Ectodermal cell (in vitro differentiated cells): ENCODE measurements around the gene EFCAB12.

Experiments
- H3K27ac ChIP-seq: 2 replicates; pipeline ENCODE4 v1.7.0; 2013; ENCODE audit warnings: mild to moderate bottlenecking, low read depth, low read length; ENCODE audit not compliant: insufficient read depth, poor library complexity, severe bottlenecking
- H3K27me3 ChIP-seq: 2 replicates; pipeline ENCODE4 v1.7.0; 2013; ENCODE audit warnings: mild to moderate bottlenecking, low read length; ENCODE audit not compliant: insufficient read depth, control insufficient read depth, poor library complexity, severe bottlenecking
- H3K36me3 ChIP-seq: one replicate; pipeline ENCODE4 v1.7.0; 2013; ENCODE audit warnings: low read length; ENCODE audit not compliant: control insufficient read depth, insufficient read depth
- H3K4me1 ChIP-seq: one replicate; pipeline ENCODE4 v1.7.0; 2013; ENCODE audit warnings: low read length; ENCODE audit not compliant: control insufficient read depth, insufficient read depth
- H3K4me3 ChIP-seq: 2 replicates; pipeline ENCODE4 v1.7.0; 2013; ENCODE audit warnings: low read depth, low read length, control low read depth; ENCODE audit not compliant: insufficient read depth
- H3K9me3 ChIP-seq: 2 replicates; pipeline ENCODE4 v1.7.0; 2013; ENCODE audit warnings: mild to moderate bottlenecking, low read length, moderate library complexity; ENCODE audit not compliant: control insufficient read depth
- WGBS, 2 experiments: methylation state at CpG; one replicate each; pipeline ENCODE4 v1.1.7; 2013; ENCODE audit warnings: missing lambda C conversion rate in 2 of 2; 5-methylcytosine and 5-hydroxymethylcytosine counted together

EFCAB12 gene

DNA sequence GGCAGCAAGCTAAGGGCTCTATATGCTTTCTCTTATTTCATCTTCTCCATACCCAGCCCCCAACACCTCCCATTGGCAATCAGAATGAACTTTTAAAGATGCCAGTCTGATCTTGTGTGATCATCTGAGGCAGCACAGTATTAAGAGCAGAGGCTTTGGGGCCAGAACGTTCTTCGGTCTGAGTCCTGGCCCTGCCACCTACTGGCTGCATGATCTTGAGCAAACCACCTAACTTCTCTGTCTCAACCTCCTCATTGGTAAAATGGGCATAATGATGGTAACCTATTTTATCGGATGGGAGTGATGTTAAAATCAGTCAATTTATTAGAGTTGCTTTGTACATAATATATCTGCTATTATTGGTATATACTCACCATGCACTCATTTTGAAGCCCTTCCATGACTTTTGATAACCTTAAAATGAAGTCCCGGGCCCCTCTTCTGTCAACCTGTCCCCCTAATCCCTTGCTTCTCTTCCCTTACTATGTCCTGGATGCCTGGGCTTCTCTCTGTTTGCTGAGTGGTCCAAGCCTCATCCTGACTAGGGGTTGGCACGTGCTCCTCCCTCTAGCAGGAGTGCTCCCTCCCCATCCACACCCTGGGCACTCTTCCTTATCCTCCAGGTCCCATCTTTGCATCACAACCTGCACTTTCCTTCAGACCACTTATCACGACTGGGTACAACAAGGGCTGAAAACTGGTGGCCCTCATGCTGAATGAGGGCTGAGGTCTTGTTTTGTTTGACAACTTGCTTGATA lies 6.3 kb downstream of the EFCAB12 start:
- Histone ChIP-seq H3K9me3 (no peaks in the 10 kb centered on the region), H3K36me3 (no peaks in the 10 kb centered on the region), H3K4me3 (no peak overlapping the region), H3K27ac (no peak overlapping the region), H3K27me3 (no peaks in the 10 kb centered on the region), H3K4me1 (no peaks in the 10 kb centered on the region)
- WGBS, 2 experiments: 77 to 82% methylated on average over 5 to 6 of the region's 6 CpGs

GRCh38 chr3:129421236-129421883 lies 7.1 kb downstream of the EFCAB12 start:
- H3K27ac ChIP-seq: no peak overlapping the region
- 94 to 95% methylated on average over 12 of the region's 12 CpGs for WGBS, 2 experiments
- no peaks in the 10 kb centered on the region for H3K36me3 ChIP-seq
- no peaks in the 10 kb centered on the region for H3K9me3 ChIP-seq
- H3K4me3 ChIP-seq: no peak overlapping the region
- no peaks in the 10 kb centered on the region for H3K4me1 ChIP-seq
- no peaks in the 10 kb centered on the region for H3K27me3 ChIP-seq

GRCh38 chr3:129419476-129419875 lies 9.0 kb downstream of the EFCAB12 start:
- Histone ChIP-seq H3K27ac (no peak overlapping the region), H3K4me3 (no peak overlapping the region), H3K9me3 (no peaks in the 10 kb centered on the region), H3K4me1 (no peaks in the 10 kb centered on the region), H3K36me3 (no peaks in the 10 kb centered on the region), H3K27me3 (no peaks in the 10 kb centered on the region)
- WGBS, 2 experiments: 92 to 94% methylated on average over 4 of the region's 4 CpGs

DNA sequence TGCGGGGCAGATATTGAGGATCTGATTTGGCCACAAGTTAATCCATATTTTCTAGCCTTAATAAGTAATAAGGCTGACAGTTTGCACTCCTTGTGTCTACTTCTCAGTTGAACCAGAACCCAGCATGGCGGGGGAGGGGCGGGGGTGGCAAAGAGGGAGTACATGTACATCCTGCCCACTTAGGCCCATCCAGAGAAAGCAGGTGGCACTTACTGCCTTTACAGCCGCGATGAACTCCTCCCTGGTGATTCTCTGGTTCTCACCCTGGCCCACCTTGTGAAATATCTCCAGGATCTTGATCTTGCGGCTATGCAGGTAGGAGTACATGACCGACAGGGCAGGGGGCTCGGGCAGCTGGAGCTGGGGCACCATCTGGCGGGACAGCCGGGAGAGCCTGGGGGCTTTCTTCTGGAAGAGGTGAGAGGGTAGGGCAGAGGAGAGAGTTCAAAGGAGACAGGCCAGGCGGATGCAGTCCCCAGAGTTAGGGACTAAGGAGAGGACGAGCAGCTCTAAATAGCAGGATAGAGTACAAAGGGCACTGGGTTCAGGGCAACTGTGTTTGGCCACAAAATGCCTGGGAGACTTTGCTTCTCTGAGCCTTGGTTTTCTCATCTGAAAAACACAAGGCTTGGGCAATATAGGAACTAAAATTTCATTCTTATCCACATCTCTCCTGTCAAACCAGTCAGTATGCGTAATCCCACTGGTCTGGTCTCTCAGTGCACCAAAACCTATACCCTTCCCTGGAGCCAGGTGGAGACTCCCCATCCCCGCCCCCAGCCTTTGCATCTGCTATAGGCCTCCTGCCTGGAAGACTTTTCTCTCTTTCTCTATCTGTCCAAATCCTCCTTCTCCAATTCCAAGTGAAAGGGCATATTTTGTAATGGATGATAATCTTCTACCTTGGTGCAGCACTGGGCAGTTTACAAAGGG lies 10.1 kb downstream of the EFCAB12 start:
- Histone ChIP-seq H3K4me3 (no peak overlapping the region), H3K9me3 (no peaks in the 10 kb centered on the region), H3K27me3 (no peaks in the 10 kb centered on the region), H3K36me3 (no peaks in the 10 kb centered on the region), H3K27ac (no peak overlapping the region), H3K4me1 (no peaks in the 10 kb centered on the region)
- 84% methylated on average over 14 of the region's 14 CpGs for WGBS, 2 experiments

DNA sequence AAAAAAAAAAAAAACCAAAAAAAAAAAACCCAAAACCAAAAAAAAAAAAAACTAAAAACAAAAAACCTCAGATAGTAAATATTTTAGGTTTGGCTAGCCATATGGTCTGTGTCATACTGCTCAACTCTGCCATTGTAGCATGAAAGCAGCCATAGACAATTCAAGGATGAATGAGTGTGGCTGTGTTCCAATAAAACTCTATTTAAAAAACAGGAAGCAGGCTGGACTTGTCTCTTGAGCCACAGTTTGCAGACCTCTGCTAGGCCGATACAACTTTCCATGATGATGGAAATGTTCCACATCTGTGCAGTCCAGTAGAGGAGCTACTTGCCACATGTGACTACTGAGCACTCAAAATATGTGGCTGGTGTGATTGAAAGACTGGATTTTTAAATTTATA lies 11.1 kb downstream of the EFCAB12 start:
- no peaks in the 10 kb centered on the region for H3K36me3 ChIP-seq
- WGBS, 2 experiments: 93 to 100% methylated on average over 1 of the region's 1 CpG
- H3K27me3 ChIP-seq: no peaks in the 10 kb centered on the region
- no peaks in the 10 kb centered on the region for H3K9me3 ChIP-seq
- H3K27ac ChIP-seq: no peak overlapping the region
- H3K4me3 ChIP-seq: no peak overlapping the region
- H3K4me1 ChIP-seq: no peaks in the 10 kb centered on the region

- H3K4me3 ChIP-seq: no peak overlapping the region
- H3K27ac ChIP-seq: no peak overlapping the region
- no peaks in the 10 kb centered on the region for H3K27me3 ChIP-seq
- no peaks in the 10 kb centered on the region for H3K9me3 ChIP-seq
- WGBS, 2 experiments: 88 to 92% methylated on average over 4 of the region's 4 CpGs
- H3K36me3 ChIP-seq: no peaks in the 10 kb centered on the region
- H3K4me1 ChIP-seq: no peaks in the 10 kb centered on the region
Measured at GRCh38 chr3:129416415-129416814, 12.0 kb downstream of the EFCAB12 start.

DNA sequence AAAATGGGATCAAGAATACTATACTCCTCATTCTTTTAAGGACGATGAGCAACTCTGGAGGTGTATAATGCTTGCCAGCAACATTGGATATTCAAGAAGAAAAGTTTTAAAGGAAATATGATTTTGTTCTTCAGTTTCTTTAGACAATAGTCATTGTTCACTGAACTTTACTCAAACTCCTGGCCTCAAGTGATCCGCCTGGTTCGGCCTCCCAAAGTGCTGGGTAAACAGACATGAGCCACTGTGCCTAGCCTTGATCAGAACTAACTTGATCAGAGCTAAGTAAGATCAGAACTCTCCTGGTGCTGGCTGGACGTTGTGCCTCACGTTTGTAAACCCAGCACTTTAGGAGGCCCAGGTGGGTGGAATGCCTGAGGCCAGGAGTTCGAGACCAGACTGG lies 12.6 kb downstream of the EFCAB12 start:
- H3K9me3 ChIP-seq: no peaks in the 10 kb centered on the region
- no peak overlapping the region for H3K4me3 ChIP-seq
- no peak overlapping the region for H3K27ac ChIP-seq
- no peaks in the 10 kb centered on the region for H3K4me1 ChIP-seq
- H3K36me3 ChIP-seq: no peaks in the 10 kb centered on the region
- no peaks in the 10 kb centered on the region for H3K27me3 ChIP-seq
- 85% methylated on average over 5 to 6 of the region's 6 CpGs for WGBS, 2 experiments

DNA sequence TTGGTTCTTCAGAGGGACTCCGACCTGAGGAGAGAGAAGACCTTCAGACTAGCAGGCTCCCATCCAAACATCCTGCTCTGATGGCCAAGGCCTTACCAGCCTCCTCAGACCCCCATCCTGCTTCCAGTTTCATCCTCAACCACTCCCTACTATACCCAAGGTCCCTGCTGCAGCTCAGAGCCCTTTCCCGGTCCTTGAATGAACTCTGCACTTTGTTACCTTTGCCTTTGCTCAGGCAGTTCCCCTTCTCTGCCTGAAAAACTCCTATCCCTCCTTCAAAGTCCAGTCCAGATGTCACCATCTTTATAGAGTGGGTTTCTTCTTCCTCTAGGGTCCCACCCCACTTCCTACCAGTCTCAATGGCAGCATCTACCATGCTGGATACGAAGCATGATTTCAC lies 13.1 kb downstream of the EFCAB12 start:
- Histone ChIP-seq H3K9me3 (no peaks in the 10 kb centered on the region), H3K27ac (no peak overlapping the region), H3K4me3 (no peak overlapping the region), H3K36me3 (no peaks in the 10 kb centered on the region), H3K4me1 (no peaks in the 10 kb centered on the region), H3K27me3 (no peaks in the 10 kb centered on the region)
- 84 to 92% methylated on average over 3 of the region's 3 CpGs for WGBS, 2 experiments

GRCh38 chr3:129413687-129414506 lies 14.5 kb downstream of the EFCAB12 start:
- WGBS, 2 experiments: 88 to 93% methylated on average over 4 of the region's 4 CpGs
- Histone ChIP-seq H3K27ac (no peak overlapping the region), H3K36me3 (no peaks in the 10 kb centered on the region), H3K4me1 (no peaks in the 10 kb centered on the region), H3K27me3 (no peaks in the 10 kb centered on the region), H3K9me3 (no peaks in the 10 kb centered on the region), H3K4me3 (no peak overlapping the region)
